ENCODE data around the gene ST14.
"Not testable (repeated sequence)": the region's sequence is repeated elsewhere in the genome, so short reads cannot be mapped to it uniquely, and the experiment has no call there.

ST14 gene

DNA sequence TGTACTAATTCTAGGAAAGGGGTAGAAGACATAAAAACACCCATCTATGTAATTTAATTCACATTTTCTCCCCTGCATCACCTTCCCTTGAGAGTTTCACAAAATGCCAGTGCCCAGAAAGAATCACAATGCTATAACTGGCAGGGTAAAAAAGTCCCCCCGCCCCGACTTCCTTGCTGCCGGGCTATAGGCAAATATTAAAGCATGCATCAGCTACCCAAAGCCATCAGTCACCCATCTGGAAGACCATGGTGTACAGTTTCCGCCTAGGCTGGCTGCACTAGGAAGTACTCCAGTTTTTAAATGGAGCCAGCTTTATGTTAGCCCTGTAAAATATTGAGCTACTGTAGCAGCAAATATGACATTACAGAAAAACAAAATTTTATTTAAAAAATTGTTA, 67.8 kb downstream of the ST14 start:
- DNase-seq (ENCODE audit: low read depth in 3 of 3) = no peak

DNA sequence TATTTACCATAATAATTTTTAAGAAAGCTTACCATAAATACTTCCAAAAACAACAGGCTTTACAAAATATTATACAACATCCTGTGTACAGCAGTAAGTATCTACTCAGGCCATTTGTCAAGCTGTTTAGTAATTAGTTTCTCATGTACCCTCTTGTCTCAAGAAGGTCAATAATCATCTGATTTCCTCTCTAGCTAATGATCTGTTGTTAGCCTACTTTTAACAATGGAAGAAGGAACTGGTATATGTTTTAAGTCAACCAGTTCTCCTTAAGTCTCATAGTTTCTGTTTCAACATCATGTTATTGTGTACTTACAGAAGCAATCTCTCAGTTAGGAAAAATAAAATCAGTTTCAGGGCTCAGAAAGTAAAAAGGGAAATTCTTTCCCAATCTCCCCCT, 73.9 kb downstream of the ST14 start:
- not testable (repeated sequence) for DNase-seq (ENCODE audit: low read depth in 3 of 3)

DNA sequence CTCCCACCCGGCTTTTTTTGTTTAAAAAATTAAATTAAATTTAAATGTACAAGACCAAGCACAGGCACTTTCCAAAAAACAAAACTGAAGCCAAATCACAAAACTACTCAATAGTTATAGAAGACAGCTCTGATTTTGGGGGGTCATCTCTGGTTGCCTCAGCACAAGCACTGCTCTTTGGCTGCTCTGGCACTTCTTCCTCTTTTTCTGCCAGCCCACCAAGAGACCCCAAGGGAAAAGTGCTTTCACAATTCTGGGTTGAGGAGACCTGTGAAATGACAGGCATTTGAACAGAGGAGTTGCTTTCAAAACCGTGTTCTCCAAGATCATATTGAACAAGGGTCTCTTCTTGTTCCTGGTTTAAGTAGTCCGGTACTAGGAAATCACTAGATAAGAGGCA, 74.3 kb downstream of the ST14 start:
- not testable (repeated sequence) for DNase-seq (ENCODE audit: low read depth in 3 of 3)

DNA sequence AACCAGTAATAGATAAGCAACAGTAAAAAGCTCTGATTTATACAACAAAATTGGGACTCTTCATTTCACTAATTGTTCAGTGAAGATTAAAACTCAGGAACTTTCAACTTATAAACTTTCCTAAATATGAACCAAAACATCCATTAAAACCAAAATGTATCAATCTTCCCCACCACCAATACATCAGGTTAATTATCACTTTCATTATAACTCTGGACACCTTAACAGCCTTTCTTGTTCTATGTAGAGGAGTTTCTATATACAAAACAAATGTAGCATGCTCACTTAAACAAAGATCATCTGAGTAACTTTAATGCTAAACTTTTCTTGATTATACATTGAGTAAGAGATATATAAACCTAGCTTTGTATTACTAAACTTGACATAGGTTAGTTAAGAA, 74.7 kb downstream of the ST14 start:
- DNase-seq (ENCODE audit: low read depth in 3 of 3) = no peak

DNA sequence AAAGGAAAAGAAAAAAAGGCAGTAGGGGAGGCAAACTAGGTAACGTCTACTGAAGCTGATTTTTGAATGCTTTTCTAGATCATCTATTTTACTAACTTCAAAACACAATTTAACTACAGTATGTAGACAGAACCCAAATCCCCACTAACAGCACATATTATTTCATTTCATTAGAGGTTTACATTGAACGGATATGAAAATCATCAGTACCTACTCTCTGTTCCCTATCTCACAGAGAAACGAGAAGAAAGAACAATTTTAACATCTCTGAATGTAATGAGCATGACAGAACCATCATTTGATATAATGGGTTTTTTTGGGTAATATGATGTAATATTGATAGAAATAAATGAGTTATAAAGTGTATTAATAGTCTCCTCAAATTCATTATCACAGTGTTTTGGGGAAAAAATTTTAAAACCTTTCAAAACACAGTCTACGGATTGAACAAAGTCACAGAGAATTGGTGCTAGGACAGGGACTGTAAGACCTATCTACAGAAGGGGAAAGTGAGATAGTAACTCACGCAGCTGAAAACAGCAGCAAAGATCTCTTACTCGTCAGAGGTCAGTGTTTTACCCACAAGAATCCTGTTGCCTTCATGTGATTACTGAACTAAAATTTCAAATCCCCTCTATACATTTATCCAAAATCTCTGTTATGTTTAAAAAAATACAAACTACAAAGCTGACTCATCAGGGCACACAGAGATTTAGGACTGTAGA, 77.9 kb downstream of the ST14 start:
- DNase-seq (ENCODE audit: low read depth in 3 of 3) = no peak

DNA sequence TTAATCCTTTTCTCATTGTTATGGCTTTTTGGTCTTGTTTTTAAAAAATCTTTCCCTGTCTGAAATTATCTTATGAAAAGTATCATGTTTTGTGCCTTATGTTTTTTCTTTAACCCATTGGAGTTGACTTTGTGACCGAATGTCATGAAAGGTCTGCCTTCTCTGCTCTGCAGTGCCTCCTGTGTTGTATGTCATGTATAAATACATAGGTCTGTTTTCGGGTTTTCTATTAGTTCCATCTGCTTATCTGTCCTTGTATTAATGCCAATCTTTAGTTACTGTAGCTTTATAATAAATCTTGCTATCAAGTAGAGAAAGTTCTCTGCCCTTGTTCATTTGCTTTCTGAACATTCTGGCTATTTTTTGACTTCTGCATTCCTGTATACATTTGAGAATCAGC, 82.1 kb downstream of the ST14 start:
- DNase-seq (ENCODE audit: low read depth in 3 of 3) = no peak

DNA sequence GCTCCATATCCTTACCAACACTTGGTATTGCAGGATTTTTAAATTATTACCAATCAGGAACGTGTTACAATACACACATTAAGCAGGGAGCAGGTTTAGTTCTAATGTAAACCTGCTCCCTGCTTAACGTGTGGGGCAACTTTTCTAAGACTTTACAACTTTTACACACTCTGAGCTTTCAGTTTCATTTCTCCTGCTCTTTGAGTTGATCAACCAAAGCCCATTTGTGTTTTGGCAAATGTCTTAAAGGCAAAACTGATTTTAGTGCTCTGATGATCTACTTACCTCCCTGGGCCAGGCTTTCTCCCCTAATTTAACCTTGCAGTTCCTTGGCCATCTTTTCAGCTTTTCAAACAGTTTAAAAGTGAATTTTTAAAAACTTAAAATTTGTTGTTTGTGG, 84.2 kb downstream of the ST14 start:
- DNase-seq (ENCODE audit: low read depth in 3 of 3) = no peak

DNA sequence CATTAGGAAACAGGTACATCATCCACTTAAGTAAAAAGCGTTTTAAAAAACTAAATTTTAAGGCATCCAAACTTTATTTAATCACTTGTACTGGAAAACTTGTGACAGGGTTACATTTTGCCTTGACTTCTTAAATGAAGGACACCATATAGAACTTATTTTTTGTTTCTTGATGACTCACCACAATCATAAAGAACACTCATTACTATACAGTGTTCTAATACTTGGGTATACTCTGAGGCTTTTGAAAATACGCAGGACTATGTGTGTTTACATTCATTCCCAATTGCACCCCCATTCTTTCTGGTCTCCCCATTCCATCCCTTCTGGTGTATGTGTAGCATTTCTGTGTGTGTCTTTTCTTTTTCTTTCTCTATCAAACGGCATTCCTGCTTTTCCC, 85.3 kb downstream of the ST14 start:
- DNase-seq (ENCODE audit: low read depth in 3 of 3) = no peak

DNA sequence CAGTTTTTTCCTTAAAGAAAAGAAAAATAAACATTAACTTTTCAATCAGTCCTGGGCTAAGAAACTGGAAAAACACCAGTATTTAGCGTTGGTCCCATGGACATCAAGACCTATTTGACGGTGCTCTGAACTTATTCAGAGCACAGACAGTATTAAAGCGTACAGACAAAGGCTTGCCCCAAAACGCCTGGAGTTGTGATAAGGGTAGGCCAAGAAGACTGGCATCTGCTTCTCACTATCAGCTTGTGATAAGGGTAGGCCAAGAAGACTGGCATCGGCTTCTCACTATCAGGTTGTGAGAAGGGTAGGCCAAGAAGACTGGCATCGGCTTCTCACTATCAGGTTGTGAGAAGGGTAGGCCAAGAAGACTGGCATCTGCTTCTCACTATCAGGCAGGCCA, 85.8 kb downstream of the ST14 start:
- DNase-seq (ENCODE audit: low read depth in 3 of 3) = not testable (repeated sequence)

DNA sequence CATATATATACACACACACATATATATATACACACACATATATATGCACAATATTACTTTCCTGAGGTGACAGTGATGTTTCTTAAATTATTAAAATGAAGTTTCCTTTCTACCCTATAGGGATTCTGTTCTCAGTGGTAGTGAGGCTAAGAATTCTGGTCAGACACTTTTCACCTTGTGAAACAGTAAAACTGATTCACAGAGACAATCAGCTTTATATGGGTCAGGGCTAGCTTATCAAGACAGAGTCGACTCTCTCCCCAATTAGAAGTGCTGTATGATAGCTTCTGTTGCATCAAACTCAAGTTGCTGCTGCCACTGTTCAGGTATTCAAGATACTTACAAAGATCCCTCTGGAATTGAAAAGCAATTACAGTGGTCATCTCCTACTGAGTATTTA, 86.7 kb downstream of the ST14 start:
- no peak for DNase-seq (ENCODE audit: low read depth in 3 of 3)

DNA sequence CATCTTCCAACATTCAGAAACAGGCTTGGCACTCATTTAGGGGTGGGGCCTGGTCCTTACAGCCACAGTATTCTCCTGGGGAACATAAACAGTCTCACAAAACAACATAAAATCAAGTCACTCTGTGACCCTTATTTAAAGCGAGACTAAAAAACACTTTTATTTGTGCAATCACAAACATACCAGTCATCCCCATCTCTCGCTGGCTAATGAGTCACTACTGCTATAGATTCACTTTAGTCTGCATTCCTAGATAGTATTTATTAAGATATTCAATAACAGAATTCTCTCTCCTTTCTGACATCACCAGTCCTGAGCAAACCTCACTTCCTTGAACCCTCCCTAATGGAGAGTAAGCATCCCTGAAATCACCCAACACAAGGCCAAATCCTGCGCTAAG, 87.2 kb downstream of the ST14 start:
- no peak for DNase-seq (ENCODE audit: low read depth in 3 of 3)

DNA sequence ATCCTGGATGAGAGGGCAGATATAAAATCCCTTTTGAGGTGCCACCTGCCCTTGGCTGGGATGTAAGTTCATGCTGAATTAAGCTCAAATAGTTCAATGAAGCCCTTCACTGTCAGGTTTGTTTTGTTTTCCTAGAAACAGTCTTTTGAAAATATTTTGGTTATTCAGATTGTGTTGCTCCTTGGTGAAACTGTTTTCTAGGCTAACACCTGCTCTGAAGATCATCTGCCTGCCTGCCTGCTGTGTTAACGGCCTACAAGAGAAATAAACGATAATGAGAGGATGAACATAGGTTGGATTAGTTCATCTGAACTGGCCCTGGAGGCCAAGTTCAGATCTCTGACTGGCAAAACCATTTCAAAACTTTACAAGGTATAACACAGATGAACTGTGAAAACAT, 87.7 kb downstream of the ST14 start:
- no peak for DNase-seq (ENCODE audit: low read depth in 3 of 3)

DNA sequence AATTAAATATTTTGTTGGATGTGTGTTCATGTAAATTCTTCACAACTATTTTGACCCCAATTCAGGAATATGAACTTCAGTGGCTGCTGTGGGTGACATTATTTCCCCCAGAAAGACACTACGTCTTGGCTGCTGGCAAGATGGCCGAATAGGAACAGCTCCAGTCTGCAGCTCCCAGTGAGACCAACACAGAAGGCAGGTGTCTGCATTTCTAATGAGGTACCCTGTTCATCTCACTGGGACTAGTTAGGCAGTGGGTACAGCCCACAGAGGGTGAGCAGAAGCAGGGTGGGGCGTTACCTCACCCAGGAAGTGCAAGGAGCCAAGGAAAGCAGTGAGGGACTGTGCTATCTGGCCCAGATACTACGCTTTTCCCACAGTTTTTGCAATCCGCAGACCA, 89.8 kb downstream of the ST14 start:
- no peak for DNase-seq (ENCODE audit: low read depth in 3 of 3)

DNA sequence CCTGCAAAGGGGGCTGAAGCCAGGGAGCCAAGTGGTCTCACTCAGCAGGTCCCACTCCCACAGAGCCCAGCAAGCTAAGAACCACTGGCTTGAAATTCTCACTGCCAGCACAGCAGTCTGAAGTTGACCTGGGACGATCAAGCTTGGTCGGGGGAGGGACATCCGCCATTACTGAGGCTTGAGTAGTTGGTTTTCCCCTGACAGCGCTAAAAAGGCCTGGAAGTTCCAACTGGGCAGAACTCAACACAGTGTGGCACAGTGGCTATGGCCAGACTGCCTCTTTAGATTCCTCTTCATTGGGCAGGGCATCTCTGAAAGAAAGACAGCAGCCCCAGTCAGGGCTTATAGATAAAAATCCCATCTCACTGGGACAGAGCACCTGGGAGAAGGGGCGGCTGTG, 90.3 kb downstream of the ST14 start:
- not testable (repeated sequence) for DNase-seq (ENCODE audit: low read depth in 3 of 3)

DNA sequence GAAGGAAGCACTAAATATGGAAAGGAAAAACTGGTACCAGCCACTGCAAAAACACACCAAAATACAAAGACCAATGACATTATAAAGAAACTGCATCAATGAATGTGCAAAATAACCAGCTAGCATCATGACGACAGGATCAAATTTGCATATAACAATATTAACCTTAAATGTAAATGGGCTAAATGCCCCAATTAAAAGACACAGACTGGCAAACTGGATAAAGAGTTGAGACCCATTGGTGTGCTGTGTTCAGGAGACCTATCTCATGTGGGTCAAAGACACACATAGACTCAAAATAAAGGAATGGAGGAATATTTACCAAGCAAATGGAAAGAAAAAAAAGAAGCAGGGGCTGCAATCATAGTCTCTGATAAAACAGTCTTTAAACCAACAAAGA, 92.2 kb downstream of the ST14 start:
- DNase-seq (ENCODE audit: low read depth in 3 of 3) = not testable (repeated sequence)
